ENCODE data around the gene STRA6. TPM values are rescaled to one million over a fixed set of nuclear protein-coding genes. Genes with fewer than 3 reads are reported as not detected.

STRA6 gene
- total RNA-seq, 1 experiment from 2014 or later = 2.1 TPM

GRCh38 chr15:74176262-74177214 is 26.0 kb downstream of the STRA6 start:
- H3K4me3 Mint-ChIP-seq (ENCODE audit: unreplicated experiment) = no peak overlapping the region
- H3K27me3 Mint-ChIP-seq (ENCODE audit: insufficient read depth, unreplicated experiment) = peaks cover 7% of the 10 kb centered on the region
- Histone ChIP-seq H3K36me3 (ENCODE audit: control insufficient read depth, insufficient read depth, low read length) (no peaks in the 10 kb centered on the region), H3K27me3 (replicated peaks; ENCODE audit: control insufficient read depth, insufficient read depth, low read length) (no peaks in the 10 kb centered on the region; the same call in 1 of the 2 replicates), H3K4me3 (ENCODE audit: low read depth, low read length) (no peak overlapping the region), H3K4me1 (no peaks in the 10 kb centered on the region), H3K9me3 (no peaks in the 10 kb centered on the region)
- no peak overlapping the region for H3K27ac Mint-ChIP-seq (ENCODE audit: unreplicated experiment)
- no peaks in the 10 kb centered on the region for H3K9me3 Mint-ChIP-seq (ENCODE audit: unreplicated experiment)
- intact Hi-C loops (cut with micrococcal nuclease; ENCODE audit: unreplicated experiment) = no loop called here
- no peak for DNase-seq
- peaks cover 5% of the 10 kb centered on the region for H3K36me3 Mint-ChIP-seq (ENCODE audit: insufficient read depth, unreplicated experiment)
- ChIA-PET POLR2A (no interaction called here), CTCF (interaction anchor here (1.2 kb wide), 1 partner anchor 135 kb away, joined by 4 read pairs; no protein-coding TSS in a partner anchor)
- H3K4me1 Mint-ChIP-seq (ENCODE audit: low read depth, unreplicated experiment) = no peaks in the 10 kb centered on the region
- TF ChIP-seq CTCF (IDR thresholded peaks at IDR 0.05; ENCODE audit: insufficient read depth in 1 of 2, low read depth in 1 of 2, low read length in 1 of 2, severe bottlenecking in 1 of 2, unreplicated experiment in 1 of 2) = no peak
- BruUV-seq (replicated peaks) = no TSS peak

- no peaks in the 10 kb centered on the region for H3K36me3 ChIP-seq (ENCODE audit: control insufficient read depth, insufficient read depth, low read length)
- H3K27me3 ChIP-seq (replicated peaks; ENCODE audit: control insufficient read depth, insufficient read depth, low read length) = no peaks in the 10 kb centered on the region; the same call in 1 of the 2 replicates
- H3K9me3 Mint-ChIP-seq (ENCODE audit: unreplicated experiment) = no peaks in the 10 kb centered on the region
- intact Hi-C loops (cut with micrococcal nuclease; ENCODE audit: unreplicated experiment) = no loop called here
- no peaks in the 10 kb centered on the region for H3K9me3 ChIP-seq
- H3K4me1 Mint-ChIP-seq (ENCODE audit: low read depth, unreplicated experiment) = no peaks in the 10 kb centered on the region
- H3K4me3 Mint-ChIP-seq (ENCODE audit: unreplicated experiment) = no peak overlapping the region
- H3K4me3 ChIP-seq (ENCODE audit: low read depth, low read length) = no peak overlapping the region
- no peak for DNase-seq
- H3K27ac Mint-ChIP-seq (ENCODE audit: unreplicated experiment) = no peak overlapping the region
- ChIA-PET CTCF (no interaction called here), POLR2A (no interaction called here)
- TF ChIP-seq CTCF (IDR thresholded peaks at IDR 0.05; ENCODE audit: insufficient read depth in 1 of 2, low read depth in 1 of 2, low read length in 1 of 2, severe bottlenecking in 1 of 2, unreplicated experiment in 1 of 2) = no peak
- peaks cover 5% of the 10 kb centered on the region for H3K36me3 Mint-ChIP-seq (ENCODE audit: insufficient read depth, unreplicated experiment)
- no TSS peak for BruUV-seq (replicated peaks)
- no peaks in the 10 kb centered on the region for H3K4me1 ChIP-seq
- H3K27me3 Mint-ChIP-seq (ENCODE audit: insufficient read depth, unreplicated experiment) = peaks cover 7% of the 10 kb centered on the region
Observed at GRCh38 chr15:74175271-74176191, 27.1 kb downstream of the STRA6 start.

GRCh38 chr15:74174958-74175253 is 27.7 kb downstream of the STRA6 start:
- no peaks in the 10 kb centered on the region for H3K9me3 Mint-ChIP-seq (ENCODE audit: unreplicated experiment)
- intact Hi-C loops (cut with micrococcal nuclease; ENCODE audit: unreplicated experiment) = no loop called here
- Histone ChIP-seq H3K9me3 (no peaks in the 10 kb centered on the region), H3K36me3 (ENCODE audit: control insufficient read depth, insufficient read depth, low read length) (no peaks in the 10 kb centered on the region), H3K4me3 (ENCODE audit: low read depth, low read length) (no peak overlapping the region), H3K4me1 (no peaks in the 10 kb centered on the region), H3K27me3 (replicated peaks; ENCODE audit: control insufficient read depth, insufficient read depth, low read length) (no peaks in the 10 kb centered on the region; the same call in 1 of the 2 replicates)
- peaks cover 7% of the 10 kb centered on the region for H3K27me3 Mint-ChIP-seq (ENCODE audit: insufficient read depth, unreplicated experiment)
- ChIA-PET CTCF (no interaction called here), POLR2A (no interaction called here)
- no peak overlapping the region for H3K27ac Mint-ChIP-seq (ENCODE audit: unreplicated experiment)
- no peak overlapping the region for H3K4me3 Mint-ChIP-seq (ENCODE audit: unreplicated experiment)
- TF ChIP-seq CTCF (IDR thresholded peaks at IDR 0.05; ENCODE audit: insufficient read depth in 1 of 2, low read depth in 1 of 2, low read length in 1 of 2, severe bottlenecking in 1 of 2, unreplicated experiment in 1 of 2) = no peak
- no peak for DNase-seq
- H3K36me3 Mint-ChIP-seq (ENCODE audit: insufficient read depth, unreplicated experiment) = peaks cover 5% of the 10 kb centered on the region
- BruUV-seq (replicated peaks) = no TSS peak
- H3K4me1 Mint-ChIP-seq (ENCODE audit: low read depth, unreplicated experiment) = no peaks in the 10 kb centered on the region
